HEK293T (cell line): Measurements from ENCODE around the gene SYTL1.

Source experiments
- ARNT ChIP-seq: fragments of 450-650 bp; IDR thresholded peaks from 2 replicates; pipeline ENCODE4 v1.6.1; 2017; ENCODE audit warnings: mild to moderate bottlenecking
- BHLHE40 ChIP-seq: fragments of 450-650 bp; IDR thresholded peaks from 2 replicates; pipeline ENCODE4 v1.6.1; 2016; ENCODE audit warnings: mild to moderate bottlenecking, moderate library complexity, borderline replicate concordance
- CTBP1 ChIP-seq: fragments of 450-650 bp; IDR thresholded peaks from 2 replicates; pipeline ENCODE4 v1.6.1; 2016; ENCODE audit warnings: borderline replicate concordance
- ELF4 ChIP-seq: fragments of 450-650 bp; IDR thresholded peaks from 2 replicates; pipeline ENCODE4 v1.6.1; 2017; ENCODE audit warnings: antibody characterized with exemption
- FOXM1 ChIP-seq: fragments of 450-650 bp; IDR thresholded peaks from 2 replicates; pipeline ENCODE4 v1.6.1; 2017; ENCODE audit warnings: mild to moderate bottlenecking, borderline replicate concordance
- HDGF ChIP-seq: fragments of 450-650 bp; IDR thresholded peaks from 2 replicates; pipeline ENCODE4 v1.6.1; 2017; ENCODE audit warnings: antibody characterized with exemption, borderline replicate concordance
- L3MBTL2 ChIP-seq: fragments of 450-650 bp; conservative IDR thresholded peaks from 2 replicates; pipeline ENCODE4 v1.6.1; 2016; ENCODE audit warnings: mild to moderate bottlenecking
- PKNOX1 ChIP-seq: fragments of 450-650 bp; IDR thresholded peaks from 2 replicates; pipeline ENCODE4 v1.6.1; 2016
- SP1 ChIP-seq: fragments of 450-650 bp; IDR thresholded peaks from 2 replicates; pipeline ENCODE4 v1.6.1; 2017
- SUZ12 ChIP-seq: fragments of 450-650 bp; IDR thresholded peaks from 2 replicates; pipeline ENCODE4 v1.6.1; 2016; ENCODE audit warnings: mild to moderate bottlenecking
- TARDBP ChIP-seq: fragments of 450-650 bp; IDR thresholded peaks from 2 replicates; pipeline ENCODE4 v1.6.1; 2016
- ZNF384 ChIP-seq: fragments of 450-650 bp; IDR thresholded peaks from 2 replicates; pipeline ENCODE4 v1.6.1; 2016

DNA sequence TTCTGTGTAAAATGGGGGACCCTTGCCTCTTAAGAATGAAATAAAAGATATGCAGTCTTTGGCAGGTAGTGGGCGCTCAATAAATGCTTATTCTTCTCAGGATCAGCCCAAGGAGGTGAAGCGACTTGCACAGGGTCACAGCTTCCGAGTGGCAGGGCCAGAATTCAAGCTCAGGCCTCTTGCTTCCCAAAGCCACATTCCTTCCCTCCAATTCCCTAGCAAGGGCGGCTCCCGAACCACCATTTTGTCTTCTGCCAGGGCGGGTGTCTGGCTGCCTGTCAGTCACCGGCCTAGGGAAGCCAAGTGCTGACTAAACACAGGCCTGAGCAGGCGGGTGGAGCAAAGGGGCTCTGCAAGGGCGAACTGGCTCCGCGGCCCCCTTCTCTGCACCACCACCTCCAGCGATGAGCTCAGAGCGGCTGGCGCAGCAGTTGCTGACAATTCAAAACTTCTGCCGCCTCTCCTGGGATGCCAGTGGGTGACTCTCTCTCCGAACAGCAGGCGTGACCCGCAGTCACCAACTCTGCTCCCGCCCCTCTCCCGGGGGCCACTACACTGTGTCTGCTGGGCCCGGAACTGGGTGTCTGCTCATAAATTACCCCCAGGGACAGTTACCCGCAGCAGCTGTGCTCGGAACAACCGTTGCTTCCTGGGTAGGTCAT lies 61.4 kb downstream of the SYTL1 start:
- no peak for TF ChIP-seq ZNF384
- no peak for TF ChIP-seq L3MBTL2
- TF ChIP-seq HDGF: no peak
- no peak for TF ChIP-seq TARDBP
- TF ChIP-seq ELF4: no peak
- no peak for TF ChIP-seq BHLHE40
- no peak for TF ChIP-seq SP1
- TF ChIP-seq ARNT: no peak
- no peak for TF ChIP-seq FOXM1
- no peak for TF ChIP-seq CTBP1
- peak; percentile 55 for TF ChIP-seq PKNOX1
- TF ChIP-seq SUZ12: no peak
